Panc1 (cell line): Measurements from ENCODE around the gene SLAMF7. TPM values are rescaled to one million over a fixed set of nuclear protein-coding genes. Genes with fewer than 3 reads are reported as not detected.

ENCODE experiments used
- ATAC-seq: fragments of 200-7000 bp; cut with Tn5 transposase; 2 replicates; pipeline ENCODE4 v1.9.1; 2020; ENCODE audit warnings: mild to moderate bottlenecking, moderate library complexity
- BruUV-seq: library from RNA; stranded (reverse); fragments of 400-500 nt; replicated peaks from 2 replicates; lab custom pipeline; 2021; lab: Mats Ljungman, UMichigan
- CTCF ChIA-PET: fragments of 300-600 bp; sonication (Branson Sonifier 250); formaldehyde crosslinking; loops from one replicate; lab custom pipeline; 2022; ENCODE audit warnings: antibody characterized with exemption; lab: Charles Lee
- POLR2A ChIA-PET: fragments of 300-600 bp; sonication (Branson Sonifier 250); formaldehyde crosslinking; loops from one replicate; lab custom pipeline; 2022; ENCODE audit warnings: antibody characterized with exemption; lab: Charles Lee
- DNase-seq: peaks from one replicate; pipeline ENCODE4 v3.0.0-alpha.2; 2010; ENCODE audit warnings: low read depth, low spot score
- H3K27ac ChIP-seq: 2 replicates; pipeline ENCODE4 v1.5.1; 2011; ENCODE audit warnings: mild to moderate bottlenecking, low read length, inconsistent platforms
- H3K27me3 ChIP-seq: fragments of 200-500 bp; sonication (Bioruptor generic); 2 replicates; pipeline ENCODE4 v1.6.0; 2014; ENCODE audit warnings: low read length, inconsistent platforms; ENCODE audit not compliant: control insufficient read depth, insufficient read depth
- H3K36me3 ChIP-seq: fragments of 200-500 bp; sonication (Bioruptor generic); 2 replicates; pipeline ENCODE4 v1.5.1; 2014; ENCODE audit warnings: inconsistent platforms, mild to moderate bottlenecking, low read length, moderate library complexity; ENCODE audit not compliant: control insufficient read depth, insufficient read depth
- H3K4me1 ChIP-seq: 2 replicates; pipeline ENCODE4 v1.5.1; 2011; ENCODE audit warnings: inconsistent platforms, mild to moderate bottlenecking, low read length, moderate library complexity; ENCODE audit not compliant: control insufficient read depth, insufficient read depth
- H3K4me3 ChIP-seq, 2 experiments: 2 replicates each; pipeline ENCODE4 v1.5.1; 2011 to 2012; ENCODE audit warnings: low read depth in 2 of 2, low read length in 2 of 2, mild to moderate bottlenecking in 2 of 2, inconsistent platforms in 1 of 2, moderate library complexity in 1 of 2
- H3K9me3 ChIP-seq: fragments of 200-500 bp; sonication (Bioruptor generic); 2 replicates; pipeline ENCODE4 v1.5.1; 2014; ENCODE audit warnings: low read depth, mild to moderate bottlenecking, inconsistent platforms, low read length, moderate library complexity; ENCODE audit not compliant: control insufficient read depth, insufficient read depth
- POLR2AphosphoS5 ChIP-seq: IDR thresholded peaks from 2 replicates; pipeline ENCODE4 v1.6.1; 2012; ENCODE audit warnings: mild to moderate bottlenecking, low read depth, low read length, moderate library complexity
- SIN3A ChIP-seq: IDR thresholded peaks from 2 replicates; pipeline ENCODE4 v1.6.1; 2012; ENCODE audit warnings: low read depth, mild to moderate bottlenecking, low read length, moderate library complexity, borderline replicate concordance; ENCODE audit not compliant: insufficient read depth
- TCF7L2 ChIP-seq: IDR thresholded peaks from 2 replicates; pipeline ENCODE4 v1.6.1; 2011; ENCODE audit warnings: mild to moderate bottlenecking, low read depth, low read length, inconsistent platforms
- in situ Hi-C: cut with HindIII; loops from 2 replicates; pipeline ENCODE4 v1.10.0; 2016; ENCODE audit warnings: low sequenced_read_pairs, low pct_unique_long_range_greater_than_20kb
- intact Hi-C: fragments of 100-400 bp; cut with micrococcal nuclease; formaldehyde crosslinking; loops from one replicate; pipeline ENCODE4 v1.10.0; 2022; ENCODE audit not compliant: unreplicated experiment
- total RNA-seq: library from RNA; stranded (reverse); gene quantifications from one replicate; pipeline ENCODE4 v1.2.1, GENCODE V29; 2021; ENCODE audit not compliant: unreplicated experiment
- TF ChIP-seq, protein P1 (sequence below): fragments of 450-650 bp; IDR thresholded peaks from 2 replicates; pipeline ENCODE4 v1.5.1; 2017; ENCODE audit warnings: mild to moderate bottlenecking
- TF ChIP-seq, protein P2 (sequence below), 2 experiments: IDR thresholded peaks; 2 replicates each; pipeline ENCODE4 v1.6.1; 2011 to 2012; ENCODE audit warnings: low read depth in 2 of 2, control low read depth in 1 of 2, low read length in 1 of 2, mild to moderate bottlenecking in 1 of 2, moderate library complexity in 1 of 2; ENCODE audit not compliant: insufficient read depth in 1 of 2

SLAMF7 gene
- total RNA-seq, 1 experiment from 2014 or later: 0.21 TPM

DNA sequence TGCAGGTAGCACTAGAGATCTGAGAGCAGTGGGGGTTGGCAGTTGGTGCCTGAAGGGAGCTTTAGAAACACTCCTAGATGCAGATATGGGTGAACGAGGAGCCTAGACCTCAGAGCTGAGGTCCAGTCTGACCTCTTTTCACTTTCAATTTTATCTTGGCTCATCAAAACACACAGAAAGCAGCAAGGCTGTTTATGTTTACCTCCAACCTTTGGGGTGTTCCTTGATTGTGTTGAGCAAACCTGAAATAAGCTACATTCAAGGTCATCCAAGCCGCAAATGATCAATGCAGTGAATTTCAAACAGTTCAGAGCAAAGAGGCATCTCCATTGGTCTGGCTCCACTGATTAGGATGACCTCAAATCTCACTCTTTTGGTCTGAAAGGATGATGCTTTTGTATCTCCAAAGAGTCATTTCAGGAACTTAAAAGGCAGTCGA is 58.2 kb downstream of the SLAMF7 start:
- no TSS peak for BruUV-seq
- ChIA-PET POLR2A (no interaction called here), CTCF (no interaction called here)
- H3K9me3 ChIP-seq: no peaks in the 10 kb centered on the region
- DNase-seq (no peak), ATAC-seq (no peak)
- intact Hi-C loops: no loop called here
- 0 out of 2 replicates have a peak, but pooled peaks cover 2% of the 10 kb centered on the region for H3K27me3 ChIP-seq
- no peaks in the 10 kb centered on the region for H3K4me1 ChIP-seq
- in situ Hi-C loops: no loop called here
- H3K4me3 ChIP-seq: no peak overlapping the region
- TF ChIP-seq POLR2AphosphoS5 (no peak), SIN3A (no peak), TCF7L2 (no peak)
- TF ChIP-seq, protein P1, sequence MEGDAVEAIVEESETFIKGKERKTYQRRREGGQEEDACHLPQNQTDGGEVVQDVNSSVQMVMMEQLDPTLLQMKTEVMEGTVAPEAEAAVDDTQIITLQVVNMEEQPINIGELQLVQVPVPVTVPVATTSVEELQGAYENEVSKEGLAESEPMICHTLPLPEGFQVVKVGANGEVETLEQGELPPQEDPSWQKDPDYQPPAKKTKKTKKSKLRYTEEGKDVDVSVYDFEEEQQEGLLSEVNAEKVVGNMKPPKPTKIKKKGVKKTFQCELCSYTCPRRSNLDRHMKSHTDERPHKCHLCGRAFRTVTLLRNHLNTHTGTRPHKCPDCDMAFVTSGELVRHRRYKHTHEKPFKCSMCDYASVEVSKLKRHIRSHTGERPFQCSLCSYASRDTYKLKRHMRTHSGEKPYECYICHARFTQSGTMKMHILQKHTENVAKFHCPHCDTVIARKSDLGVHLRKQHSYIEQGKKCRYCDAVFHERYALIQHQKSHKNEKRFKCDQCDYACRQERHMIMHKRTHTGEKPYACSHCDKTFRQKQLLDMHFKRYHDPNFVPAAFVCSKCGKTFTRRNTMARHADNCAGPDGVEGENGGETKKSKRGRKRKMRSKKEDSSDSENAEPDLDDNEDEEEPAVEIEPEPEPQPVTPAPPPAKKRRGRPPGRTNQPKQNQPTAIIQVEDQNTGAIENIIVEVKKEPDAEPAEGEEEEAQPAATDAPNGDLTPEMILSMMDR: no peak
- TF ChIP-seq, protein P2, sequence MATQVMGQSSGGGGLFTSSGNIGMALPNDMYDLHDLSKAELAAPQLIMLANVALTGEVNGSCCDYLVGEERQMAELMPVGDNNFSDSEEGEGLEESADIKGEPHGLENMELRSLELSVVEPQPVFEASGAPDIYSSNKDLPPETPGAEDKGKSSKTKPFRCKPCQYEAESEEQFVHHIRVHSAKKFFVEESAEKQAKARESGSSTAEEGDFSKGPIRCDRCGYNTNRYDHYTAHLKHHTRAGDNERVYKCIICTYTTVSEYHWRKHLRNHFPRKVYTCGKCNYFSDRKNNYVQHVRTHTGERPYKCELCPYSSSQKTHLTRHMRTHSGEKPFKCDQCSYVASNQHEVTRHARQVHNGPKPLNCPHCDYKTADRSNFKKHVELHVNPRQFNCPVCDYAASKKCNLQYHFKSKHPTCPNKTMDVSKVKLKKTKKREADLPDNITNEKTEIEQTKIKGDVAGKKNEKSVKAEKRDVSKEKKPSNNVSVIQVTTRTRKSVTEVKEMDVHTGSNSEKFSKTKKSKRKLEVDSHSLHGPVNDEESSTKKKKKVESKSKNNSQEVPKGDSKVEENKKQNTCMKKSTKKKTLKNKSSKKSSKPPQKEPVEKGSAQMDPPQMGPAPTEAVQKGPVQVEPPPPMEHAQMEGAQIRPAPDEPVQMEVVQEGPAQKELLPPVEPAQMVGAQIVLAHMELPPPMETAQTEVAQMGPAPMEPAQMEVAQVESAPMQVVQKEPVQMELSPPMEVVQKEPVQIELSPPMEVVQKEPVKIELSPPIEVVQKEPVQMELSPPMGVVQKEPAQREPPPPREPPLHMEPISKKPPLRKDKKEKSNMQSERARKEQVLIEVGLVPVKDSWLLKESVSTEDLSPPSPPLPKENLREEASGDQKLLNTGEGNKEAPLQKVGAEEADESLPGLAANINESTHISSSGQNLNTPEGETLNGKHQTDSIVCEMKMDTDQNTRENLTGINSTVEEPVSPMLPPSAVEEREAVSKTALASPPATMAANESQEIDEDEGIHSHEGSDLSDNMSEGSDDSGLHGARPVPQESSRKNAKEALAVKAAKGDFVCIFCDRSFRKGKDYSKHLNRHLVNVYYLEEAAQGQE (IDR thresholded peaks at IDR 0.05; ENCODE audit: insufficient read depth in 1 of 2, low read depth in 2 of 2, low read length in 1 of 2): no peak
- H3K27ac ChIP-seq: no peak overlapping the region
- H3K36me3 ChIP-seq: no peaks in the 10 kb centered on the region

DNA sequence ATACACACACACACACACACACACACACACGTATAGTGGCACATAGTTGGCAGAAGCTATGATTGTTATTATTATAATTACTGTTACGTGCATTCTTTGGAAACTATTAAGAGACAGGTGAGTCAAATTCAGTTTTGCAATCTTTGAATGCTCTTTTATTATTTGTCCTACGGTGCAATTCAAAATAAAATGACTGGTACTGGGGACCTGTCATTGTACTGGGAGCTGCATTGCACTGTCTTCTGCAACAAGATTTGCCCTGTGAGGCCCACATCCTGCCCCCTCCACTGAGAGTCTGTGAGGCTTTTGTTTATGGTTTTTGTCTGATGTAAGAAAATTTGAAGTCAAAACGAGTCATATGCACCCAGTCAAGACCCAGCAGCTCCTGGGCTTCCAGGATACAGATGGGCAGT is 58.8 kb downstream of the SLAMF7 start:
- CTCF ChIA-PET: no interaction called here
- POLR2A ChIA-PET: no interaction called here
- no peak for DNase-seq
- Histone ChIP-seq H3K27ac (no peak overlapping the region), H3K9me3 (no peaks in the 10 kb centered on the region), H3K4me1 (no peaks in the 10 kb centered on the region), H3K27me3 (0 out of 2 replicates have a peak, but pooled peaks cover 2% of the 10 kb centered on the region), H3K4me3 (no peak overlapping the region), H3K36me3 (no peaks in the 10 kb centered on the region)
- TF ChIP-seq TCF7L2 (no peak), POLR2AphosphoS5 (no peak), SIN3A (no peak)
- TF ChIP-seq, protein P2 (IDR thresholded peaks at IDR 0.05; ENCODE audit: insufficient read depth in 1 of 2, low read depth in 2 of 2, low read length in 1 of 2): no peak
- TF ChIP-seq, protein P1: no peak
- no TSS peak for BruUV-seq
- ATAC-seq: no peak
- in situ Hi-C loops: no loop called here
- intact Hi-C loops: no loop called here
